Fibroblast of lung (primary cell): Measurements from ENCODE around the gene SNRK. TPM values are rescaled to one million over a fixed set of nuclear protein-coding genes. Genes with fewer than 3 reads are reported as not detected.

Experiments
- DNase-seq, 2 donors: peaks; one replicate each; pipeline versions ENCODE4 v3.0.0 to v3.0.0-alpha.2; 2010; ENCODE audit warnings: low read depth in 2 of 2
- H2AFZ ChIP-seq: 2 replicates; pipeline ENCODE4 v1.5.1; 2012; ENCODE audit warnings: low read length, control low read depth, inconsistent platforms
- H3K27ac ChIP-seq: 2 replicates; pipeline ENCODE4 v1.5.1; 2011; ENCODE audit warnings: low read length, control low read depth; ENCODE audit not compliant: insufficient read depth
- H3K27me3 ChIP-seq: 2 replicates; pipeline ENCODE4 v1.5.1; 2011; ENCODE audit warnings: mild to moderate bottlenecking, low read length; ENCODE audit not compliant: control insufficient read depth, insufficient read depth
- H3K36me3 ChIP-seq: 2 replicates; pipeline ENCODE4 v1.5.1; 2011; ENCODE audit warnings: low read length; ENCODE audit not compliant: control insufficient read depth, insufficient read depth
- H3K4me1 ChIP-seq: 2 replicates; pipeline ENCODE4 v1.5.1; 2011; ENCODE audit warnings: low read length; ENCODE audit not compliant: control insufficient read depth, insufficient read depth; ENCODE audit errors: extremely low read depth
- H3K4me2 ChIP-seq: 2 replicates; pipeline ENCODE4 v1.5.1; 2011; ENCODE audit warnings: low read length, control low read depth; ENCODE audit not compliant: insufficient read depth; ENCODE audit errors: extremely low read depth
- H3K4me3 ChIP-seq, 4 experiments: fragments of 200-600 bp in 1 of 4; sonication (generic) in 1 of 4; replicated peaks in 1 of 4; 2 replicates each; pipeline ENCODE4 v1.5.1; 2011 to 2016; ENCODE audit warnings: low read length in 4 of 4, low read depth in 3 of 4, mild to moderate bottlenecking in 3 of 4, control low read depth in 2 of 4, inconsistent platforms in 1 of 4, mixed read lengths in 1 of 4; ENCODE audit not compliant: insufficient read depth in 1 of 4; ENCODE audit errors: control extremely low read depth in 1 of 4
- H3K79me2 ChIP-seq: 2 replicates; pipeline ENCODE4 v1.5.1; 2012; ENCODE audit warnings: mild to moderate bottlenecking, low read length, inconsistent platforms; ENCODE audit not compliant: control insufficient read depth, insufficient read depth
- H3K9ac ChIP-seq: 2 replicates; pipeline ENCODE4 v1.5.1; 2011; ENCODE audit warnings: mild to moderate bottlenecking, low read length, control low read depth; ENCODE audit not compliant: insufficient read depth
- H3K9me3 ChIP-seq: 2 replicates; pipeline ENCODE4 v1.5.1; 2012; ENCODE audit warnings: low read depth, low read length; ENCODE audit not compliant: control insufficient read depth, insufficient read depth
- H4K20me1 ChIP-seq: 2 replicates; pipeline ENCODE4 v1.5.1; 2011; ENCODE audit warnings: low read length; ENCODE audit not compliant: control insufficient read depth, insufficient read depth; ENCODE audit errors: extremely low read depth
- CTCF ChIP-seq, 2 donors: IDR thresholded peaks in 1 of 2; conservative IDR thresholded peaks in 1 of 2; 1 replicate in 1 of 2; 2 replicates in 1 of 2; pipeline ENCODE4 v1.5.1; 2011 to 2012; ENCODE audit warnings: low read length in 2 of 2, control low read depth in 1 of 2, inconsistent platforms in 1 of 2, low read depth in 1 of 2, mild to moderate bottlenecking in 1 of 2
- EZH2 ChIP-seq: IDR thresholded peaks from 2 replicates; pipeline ENCODE4 v1.5.1; 2012; ENCODE audit warnings: low read length, control low read depth, mild to moderate bottlenecking; ENCODE audit errors: missing control alignments
- polyA plus RNA-seq, 2 donors: library from polyadenylated mRNA; depleted of rRNA in 1 of 2; stranded (reverse) in 1 of 2; unstranded in 1 of 2; fragments of >200 nt; gene quantifications; 2 replicates each; pipeline ENCODE4 v1.2.1, GENCODE V29; 2011 to 2012; ENCODE audit warnings: missing spikeins in 1 of 2
- total RNA-seq: library from RNA; depleted of rRNA; stranded (reverse); fragments of >200 nt; gene quantifications from 2 replicates; pipeline ENCODE4 v1.2.1, GENCODE V29; 2014

The SNRK gene
- total and polyA plus RNA-seq, 2 donors (not counting 1 experiment from before 2014, with no cell fraction given), result 11.9 to 22.6 TPM

GRCh38 chr3:43249405-43249804 lies 36.9 kb upstream of the SNRK start:
- Histone ChIP-seq H3K4me1 (no peaks in the 10 kb centered on the region), H3K27me3 (peaks cover 6% of the 10 kb centered on the region), H3K9ac (no peak overlapping the region), H4K20me1 (no peaks in the 10 kb centered on the region), H2AFZ (no peak overlapping the region), H3K4me2 (no peak overlapping the region), H3K4me3 (no peak overlapping the region), H3K36me3 (no peaks in the 10 kb centered on the region), H3K27ac (no peak overlapping the region), H3K79me2 (no peaks in the 10 kb centered on the region), H3K9me3 (no peaks in the 10 kb centered on the region)
- no peak for DNase-seq
- no peak for TF ChIP-seq CTCF (conservative IDR thresholded peaks at IDR 0.05 in 1 of 2, IDR thresholded peaks at IDR 0.05 in 1 of 2; ENCODE audit: low read depth in 1 of 2, low read length in 2 of 2)
- TF ChIP-seq EZH2, result no peak

GRCh38 chr3:43253294-43253693 lies 33.0 kb upstream of the SNRK start:
- no peaks in the 10 kb centered on the region for H3K4me1 ChIP-seq
- no peaks in the 10 kb centered on the region for H4K20me1 ChIP-seq
- peaks cover 6% of the 10 kb centered on the region for H3K27me3 ChIP-seq
- no peaks in the 10 kb centered on the region for H3K9me3 ChIP-seq
- DNase-seq, result no peak
- no peak overlapping the region for H2AFZ ChIP-seq
- H3K79me2 ChIP-seq, result no peaks in the 10 kb centered on the region
- no peak overlapping the region for H3K27ac ChIP-seq
- H3K4me3 ChIP-seq, result no peak overlapping the region
- no peak overlapping the region for H3K4me2 ChIP-seq
- no peak for TF ChIP-seq EZH2
- TF ChIP-seq CTCF (conservative IDR thresholded peaks at IDR 0.05 in 1 of 2, IDR thresholded peaks at IDR 0.05 in 1 of 2; ENCODE audit: low read depth in 1 of 2, low read length in 2 of 2), result no peak
- no peak overlapping the region for H3K9ac ChIP-seq
- H3K36me3 ChIP-seq, result no peaks in the 10 kb centered on the region

GRCh38 chr3:43254125-43254524 lies 32.2 kb upstream of the SNRK start:
- Histone ChIP-seq H3K79me2 (no peaks in the 10 kb centered on the region), H3K4me2 (no peak overlapping the region), H4K20me1 (no peaks in the 10 kb centered on the region), H2AFZ (no peak overlapping the region), H3K36me3 (no peaks in the 10 kb centered on the region), H3K4me3 (no peak overlapping the region), H3K9me3 (no peaks in the 10 kb centered on the region), H3K9ac (no peak overlapping the region), H3K27me3 (peaks cover 6% of the 10 kb centered on the region), H3K27ac (no peak overlapping the region), H3K4me1 (no peaks in the 10 kb centered on the region)
- no peak for DNase-seq
- TF ChIP-seq EZH2 (no peak), CTCF (conservative IDR thresholded peaks at IDR 0.05 in 1 of 2, IDR thresholded peaks at IDR 0.05 in 1 of 2; ENCODE audit: low read depth in 1 of 2, low read length in 2 of 2) (no peak)
